Liver (tissue), 9 donors: ENCODE results near the gene TBX1. TPM values are rescaled to one million over a fixed set of nuclear protein-coding genes. Genes with fewer than 3 reads are reported as not detected.

Experiments
- DNase-seq: peaks from one replicate; pipeline ENCODE4 v3.0.0-alpha.2; 2017; ENCODE audit warnings: low spot score
- H3K27ac ChIP-seq, 2 donors: one replicate each; pipeline ENCODE4 v1.7.0; 2013; ENCODE audit warnings: inconsistent platforms in 2 of 2, low read length in 2 of 2, control low read depth in 1 of 2, low read depth in 1 of 2, mild to moderate bottlenecking in 1 of 2
- H3K27me3 ChIP-seq, 4 donors: one replicate each; pipeline versions ENCODE4 v1.6.1 to v1.7.0; 2013; ENCODE audit warnings: low read length in 3 of 4, inconsistent platforms in 1 of 4, mild to moderate bottlenecking in 1 of 4, moderate library complexity in 1 of 4; ENCODE audit not compliant: control insufficient read depth in 4 of 4, insufficient read depth in 4 of 4
- H3K36me3 ChIP-seq, 4 donors: one replicate each; pipeline versions ENCODE4 v1.6.1 to v1.7.0; 2013; ENCODE audit warnings: low read length in 3 of 4, mild to moderate bottlenecking in 3 of 4, low read depth in 1 of 4, moderate library complexity in 1 of 4; ENCODE audit not compliant: control insufficient read depth in 4 of 4, insufficient read depth in 3 of 4
- H3K4me1 ChIP-seq, 4 donors: one replicate each; pipeline versions ENCODE4 v1.6.1 to v1.7.0; 2013; ENCODE audit warnings: low read length in 3 of 4, mild to moderate bottlenecking in 3 of 4, moderate library complexity in 1 of 4; ENCODE audit not compliant: control insufficient read depth in 4 of 4, insufficient read depth in 4 of 4
- H3K4me3 ChIP-seq, 3 donors: one replicate each; pipeline versions ENCODE4 v1.6.1 to v1.7.0; 2013; ENCODE audit warnings: low read length in 3 of 3, control low read depth in 1 of 3, low read depth in 1 of 3, mild to moderate bottlenecking in 1 of 3
- H3K9ac ChIP-seq, 2 donors: one replicate each; pipeline ENCODE4 v1.7.0; 2013; ENCODE audit warnings: low read length in 2 of 2, mild to moderate bottlenecking in 2 of 2, moderate library complexity in 2 of 2, control low read depth in 1 of 2, low read depth in 1 of 2
- H3K9me3 ChIP-seq, 4 donors: one replicate each; pipeline versions ENCODE4 v1.6.1 to v1.7.0; 2013; ENCODE audit warnings: low read length in 3 of 4; ENCODE audit not compliant: control insufficient read depth in 4 of 4
- EGR1 ChIP-seq, 2 donors: IDR thresholded peaks; 2 replicates each; pipeline ENCODE4 v1.6.1; 2016 to 2018; ENCODE audit warnings: antibody characterized with exemption in 2 of 2, low read depth in 2 of 2
- HNF4A ChIP-seq, 2 donors: conservative IDR thresholded peaks; 2 replicates each; pipeline ENCODE4 v1.6.1; 2016; ENCODE audit warnings: antibody characterized with exemption in 2 of 2, mild to moderate bottlenecking in 2 of 2
- HNF4G ChIP-seq: IDR thresholded peaks from 2 replicates; pipeline ENCODE4 v1.6.1; 2016; ENCODE audit warnings: antibody characterized with exemption
- JUND ChIP-seq, 2 donors: IDR thresholded peaks; 2 replicates each; pipeline ENCODE4 v1.6.1; 2016; ENCODE audit warnings: antibody characterized with exemption in 2 of 2
- NR2F2 ChIP-seq: IDR thresholded peaks from 2 replicates; pipeline ENCODE4 v1.6.1; 2016; ENCODE audit warnings: antibody characterized with exemption
- RXRA ChIP-seq, 2 donors: IDR thresholded peaks; 2 replicates each; pipeline ENCODE4 v1.6.1; 2017 to 2018; ENCODE audit warnings: antibody characterized with exemption in 2 of 2, mild to moderate bottlenecking in 1 of 2
- SP1 ChIP-seq: IDR thresholded peaks from 2 replicates; pipeline ENCODE4 v1.6.1; 2018; ENCODE audit warnings: antibody characterized with exemption, mild to moderate bottlenecking
- YY1 ChIP-seq: IDR thresholded peaks from 2 replicates; pipeline ENCODE4 v1.6.1; 2016; ENCODE audit warnings: antibody characterized with exemption, mild to moderate bottlenecking
- WGBS: extraction: QIAGEN DNeasy Blood & Tissue Kit; methylation state at CpG from one replicate; pipeline ENCODE4 v1.1.7; 2013; 5-methylcytosine and 5-hydroxymethylcytosine counted together
- polyA plus RNA-seq, 2 donors: library from polyadenylated mRNA; stranded (reverse) in 1 of 2; unstranded in 1 of 2; fragments of 200-250 nt in 1 of 2; fragments of >200 nt in 1 of 2; fragmentation: Nextera tagmentation in 1 of 2; extraction: Ambion mirVana in 1 of 2; gene quantifications; one replicate each; pipeline versions ENCODE4 v1.2.1 to v1.2.3, GENCODE V29; 2013 to 2015
- total RNA-seq, 2 donors: library from RNA; depleted of rRNA; stranded (reverse); fragments of >200 nt; gene quantifications; one replicate each; pipeline ENCODE4 v1.2.3, GENCODE V29; 2014
- TF ChIP-seq, protein P1 (sequence below): IDR thresholded peaks from 2 replicates; pipeline ENCODE4 v1.6.1; 2016; ENCODE audit warnings: antibody characterized with exemption
- TF ChIP-seq, protein P2 (sequence below): IDR thresholded peaks from 2 replicates; pipeline ENCODE4 v1.6.1; 2016; ENCODE audit warnings: antibody characterized with exemption, mild to moderate bottlenecking
- TF ChIP-seq, protein P3 (sequence below): fragments of 150-350 bp; IDR thresholded peaks from 2 replicates; pipeline ENCODE4 v1.5.1; 2017; ENCODE audit warnings: improper control_type of control experiment, low read depth, low read length; ENCODE audit not compliant: missing input control
- TF ChIP-seq, protein P4 (sequence below): IDR thresholded peaks from 2 replicates; pipeline ENCODE4 v1.6.1; 2016; ENCODE audit warnings: antibody characterized with exemption
- TF ChIP-seq, protein P5 (sequence below): IDR thresholded peaks from 2 replicates; pipeline ENCODE4 v1.6.1; 2016; ENCODE audit warnings: antibody characterized with exemption
- donor health status: healthy.
- donor health status: healthy.
- donor health status: healthy.
- donor health status: healthy.
- donor health status: healthy.

The TBX1 gene
- total and polyA plus RNA-seq, 4 donors = 0.17 to 0.18 TPM; not detected in 2

DNA sequence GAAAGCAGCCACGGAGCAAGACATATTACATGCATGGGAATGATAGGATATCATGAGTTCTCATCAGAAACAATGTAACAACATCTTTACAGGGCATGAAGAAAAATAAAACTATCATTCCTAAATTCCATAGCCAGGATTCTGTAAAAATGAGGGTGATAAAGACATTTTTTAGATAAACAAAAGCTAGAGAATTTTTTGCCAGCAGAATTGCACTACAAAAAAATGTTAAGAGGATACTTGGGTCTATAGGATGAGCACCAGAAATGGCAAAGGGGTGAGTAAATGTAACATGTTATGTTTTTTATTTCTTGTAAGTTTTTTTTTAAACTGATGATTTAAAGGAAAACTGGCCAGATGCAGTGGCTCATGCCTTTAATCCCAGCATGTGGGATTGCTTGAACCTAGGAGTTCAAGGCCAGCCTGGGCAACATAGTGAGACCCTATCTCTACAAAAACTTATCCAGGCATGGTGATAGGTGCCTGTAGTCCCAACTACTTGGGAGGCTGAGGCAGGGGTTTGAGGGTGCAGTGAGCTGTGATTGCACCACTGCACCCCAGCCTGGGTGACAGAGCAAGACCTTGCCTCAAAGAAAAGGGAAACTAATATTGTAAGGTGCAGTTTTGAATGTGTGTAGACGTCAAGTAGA lies 33.2 kb downstream of the TBX1 start:
- TF ChIP-seq YY1 (no peak), NR2F2 (no peak), SP1 (no peak), HNF4A (conservative IDR thresholded peaks at IDR 0.05) (no peak), JUND (IDR thresholded peaks at IDR 0.05) (no peak)
- TF ChIP-seq, protein P1, sequence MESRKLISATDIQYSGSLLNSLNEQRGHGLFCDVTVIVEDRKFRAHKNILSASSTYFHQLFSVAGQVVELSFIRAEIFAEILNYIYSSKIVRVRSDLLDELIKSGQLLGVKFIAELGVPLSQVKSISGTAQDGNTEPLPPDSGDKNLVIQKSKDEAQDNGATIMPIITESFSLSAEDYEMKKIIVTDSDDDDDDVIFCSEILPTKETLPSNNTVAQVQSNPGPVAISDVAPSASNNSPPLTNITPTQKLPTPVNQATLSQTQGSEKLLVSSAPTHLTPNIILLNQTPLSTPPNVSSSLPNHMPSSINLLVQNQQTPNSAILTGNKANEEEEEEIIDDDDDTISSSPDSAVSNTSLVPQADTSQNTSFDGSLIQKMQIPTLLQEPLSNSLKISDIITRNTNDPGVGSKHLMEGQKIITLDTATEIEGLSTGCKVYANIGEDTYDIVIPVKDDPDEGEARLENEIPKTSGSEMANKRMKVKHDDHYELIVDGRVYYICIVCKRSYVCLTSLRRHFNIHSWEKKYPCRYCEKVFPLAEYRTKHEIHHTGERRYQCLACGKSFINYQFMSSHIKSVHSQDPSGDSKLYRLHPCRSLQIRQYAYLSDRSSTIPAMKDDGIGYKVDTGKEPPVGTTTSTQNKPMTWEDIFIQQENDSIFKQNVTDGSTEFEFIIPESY = no peak
- TF ChIP-seq, protein P2, sequence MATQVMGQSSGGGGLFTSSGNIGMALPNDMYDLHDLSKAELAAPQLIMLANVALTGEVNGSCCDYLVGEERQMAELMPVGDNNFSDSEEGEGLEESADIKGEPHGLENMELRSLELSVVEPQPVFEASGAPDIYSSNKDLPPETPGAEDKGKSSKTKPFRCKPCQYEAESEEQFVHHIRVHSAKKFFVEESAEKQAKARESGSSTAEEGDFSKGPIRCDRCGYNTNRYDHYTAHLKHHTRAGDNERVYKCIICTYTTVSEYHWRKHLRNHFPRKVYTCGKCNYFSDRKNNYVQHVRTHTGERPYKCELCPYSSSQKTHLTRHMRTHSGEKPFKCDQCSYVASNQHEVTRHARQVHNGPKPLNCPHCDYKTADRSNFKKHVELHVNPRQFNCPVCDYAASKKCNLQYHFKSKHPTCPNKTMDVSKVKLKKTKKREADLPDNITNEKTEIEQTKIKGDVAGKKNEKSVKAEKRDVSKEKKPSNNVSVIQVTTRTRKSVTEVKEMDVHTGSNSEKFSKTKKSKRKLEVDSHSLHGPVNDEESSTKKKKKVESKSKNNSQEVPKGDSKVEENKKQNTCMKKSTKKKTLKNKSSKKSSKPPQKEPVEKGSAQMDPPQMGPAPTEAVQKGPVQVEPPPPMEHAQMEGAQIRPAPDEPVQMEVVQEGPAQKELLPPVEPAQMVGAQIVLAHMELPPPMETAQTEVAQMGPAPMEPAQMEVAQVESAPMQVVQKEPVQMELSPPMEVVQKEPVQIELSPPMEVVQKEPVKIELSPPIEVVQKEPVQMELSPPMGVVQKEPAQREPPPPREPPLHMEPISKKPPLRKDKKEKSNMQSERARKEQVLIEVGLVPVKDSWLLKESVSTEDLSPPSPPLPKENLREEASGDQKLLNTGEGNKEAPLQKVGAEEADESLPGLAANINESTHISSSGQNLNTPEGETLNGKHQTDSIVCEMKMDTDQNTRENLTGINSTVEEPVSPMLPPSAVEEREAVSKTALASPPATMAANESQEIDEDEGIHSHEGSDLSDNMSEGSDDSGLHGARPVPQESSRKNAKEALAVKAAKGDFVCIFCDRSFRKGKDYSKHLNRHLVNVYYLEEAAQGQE = no peak
- 88% methylated on average over 2 of the region's 2 CpGs for WGBS
- no peaks in the 10 kb centered on the region for H3K27me3 ChIP-seq
- no peak overlapping the region for H3K9ac ChIP-seq
- peaks cover 0 to 2% (median 0%) of the 10 kb centered on the region in 4 donors for H3K9me3 ChIP-seq
- H3K4me1 ChIP-seq = no peaks in the 10 kb centered on the region
- no peak overlapping the region for H3K4me3 ChIP-seq
- no peak overlapping the region for H3K27ac ChIP-seq
- H3K36me3 ChIP-seq = no peaks in the 10 kb centered on the region
- no peak for DNase-seq

DNA sequence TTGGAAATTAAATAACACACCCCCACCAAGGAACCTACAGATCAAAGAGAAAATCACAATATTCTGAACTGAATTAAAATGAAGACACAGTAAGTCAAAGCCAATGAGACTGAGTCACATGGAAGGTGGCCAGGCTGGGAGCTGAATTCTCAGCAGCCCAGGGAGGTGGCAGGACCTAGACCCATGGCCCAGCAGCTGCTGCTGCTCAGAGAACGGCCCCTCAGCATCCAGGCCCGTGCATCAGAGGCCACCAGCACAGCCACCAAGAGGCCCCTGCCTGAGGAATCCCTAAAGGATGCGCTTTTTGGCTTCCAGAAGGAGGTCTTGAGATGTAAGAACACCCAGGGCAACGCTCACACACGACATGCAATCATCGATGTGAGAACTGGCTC lies 35.0 kb downstream of the TBX1 start:
- 94% methylated on average over 6 of the region's 6 CpGs for WGBS
- TF ChIP-seq, protein P1 = no peak
- TF ChIP-seq JUND (IDR thresholded peaks at IDR 0.05) = no peak
- no peak for TF ChIP-seq YY1
- TF ChIP-seq, protein P3, sequence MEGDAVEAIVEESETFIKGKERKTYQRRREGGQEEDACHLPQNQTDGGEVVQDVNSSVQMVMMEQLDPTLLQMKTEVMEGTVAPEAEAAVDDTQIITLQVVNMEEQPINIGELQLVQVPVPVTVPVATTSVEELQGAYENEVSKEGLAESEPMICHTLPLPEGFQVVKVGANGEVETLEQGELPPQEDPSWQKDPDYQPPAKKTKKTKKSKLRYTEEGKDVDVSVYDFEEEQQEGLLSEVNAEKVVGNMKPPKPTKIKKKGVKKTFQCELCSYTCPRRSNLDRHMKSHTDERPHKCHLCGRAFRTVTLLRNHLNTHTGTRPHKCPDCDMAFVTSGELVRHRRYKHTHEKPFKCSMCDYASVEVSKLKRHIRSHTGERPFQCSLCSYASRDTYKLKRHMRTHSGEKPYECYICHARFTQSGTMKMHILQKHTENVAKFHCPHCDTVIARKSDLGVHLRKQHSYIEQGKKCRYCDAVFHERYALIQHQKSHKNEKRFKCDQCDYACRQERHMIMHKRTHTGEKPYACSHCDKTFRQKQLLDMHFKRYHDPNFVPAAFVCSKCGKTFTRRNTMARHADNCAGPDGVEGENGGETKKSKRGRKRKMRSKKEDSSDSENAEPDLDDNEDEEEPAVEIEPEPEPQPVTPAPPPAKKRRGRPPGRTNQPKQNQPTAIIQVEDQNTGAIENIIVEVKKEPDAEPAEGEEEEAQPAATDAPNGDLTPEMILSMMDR = no peak
- TF ChIP-seq RXRA (IDR thresholded peaks at IDR 0.05) = no peak
- TF ChIP-seq, protein P4, sequence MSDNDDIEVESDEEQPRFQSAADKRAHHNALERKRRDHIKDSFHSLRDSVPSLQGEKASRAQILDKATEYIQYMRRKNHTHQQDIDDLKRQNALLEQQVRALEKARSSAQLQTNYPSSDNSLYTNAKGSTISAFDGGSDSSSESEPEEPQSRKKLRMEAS = no peak
- no peak for TF ChIP-seq EGR1 (IDR thresholded peaks at IDR 0.05; ENCODE audit: low read depth in 2 of 2)
- TF ChIP-seq HNF4G = no peak
- TF ChIP-seq SP1 = no peak
- TF ChIP-seq, protein P5, sequence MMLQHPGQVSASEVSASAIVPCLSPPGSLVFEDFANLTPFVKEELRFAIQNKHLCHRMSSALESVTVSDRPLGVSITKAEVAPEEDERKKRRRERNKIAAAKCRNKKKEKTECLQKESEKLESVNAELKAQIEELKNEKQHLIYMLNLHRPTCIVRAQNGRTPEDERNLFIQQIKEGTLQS = no peak
- TF ChIP-seq NR2F2 = no peak
- TF ChIP-seq, protein P2 = no peak
- no peak for DNase-seq
- Histone ChIP-seq H3K4me1 (no peaks in the 10 kb centered on the region), H3K27me3 (no peaks in the 10 kb centered on the region), H3K9ac (no peak overlapping the region), H3K27ac (no peak overlapping the region), H3K4me3 (no peak overlapping the region), H3K9me3 (peaks cover 0 to 2% (median 0%) of the 10 kb centered on the region in 4 donors), H3K36me3 (no peaks in the 10 kb centered on the region)
